Cardiac muscle cell (in vitro differentiated cells and primary cell): Measurements from ENCODE around the gene COL27A1. TPM values are rescaled to one million over a fixed set of nuclear protein-coding genes. Genes with fewer than 3 reads are reported as not detected.

Experiments used
- DNase-seq, 2 donors: peaks; one replicate each; pipeline versions ENCODE4 v3.0.0 to v3.0.0-alpha.2; 2010 to 2017; ENCODE audit warnings: low read depth in 1 of 2, low spot score in 1 of 2
- H3K27ac ChIP-seq: fragments of 200-600 bp; sonication (generic); 2 replicates; pipeline ENCODE4 v1.5.1; 2016
- H3K27me3 ChIP-seq: fragments of 200-600 bp; sonication (generic); 2 replicates; pipeline ENCODE4 v1.6.0; 2016; ENCODE audit warnings: control low read depth
- H3K36me3 ChIP-seq: fragments of 200-600 bp; sonication (generic); 2 replicates; pipeline ENCODE4 v1.5.1; 2016; ENCODE audit warnings: control low read depth
- H3K4me1 ChIP-seq: fragments of 200-600 bp; sonication (generic); 2 replicates; pipeline ENCODE4 v1.8.1; 2017; ENCODE audit warnings: low read depth, mild to moderate bottlenecking, mixed run types
- H3K4me3 ChIP-seq: fragments of 200-600 bp; sonication (generic); 2 replicates; pipeline ENCODE4 v1.5.1; 2016; ENCODE audit warnings: mild to moderate bottlenecking
- H3K9me3 ChIP-seq: fragments of 200-600 bp; sonication (generic); 2 replicates; pipeline ENCODE4 v1.5.1; 2017; ENCODE audit warnings: low read depth, mild to moderate bottlenecking, control low read depth
- polyA plus RNA-seq: library from polyadenylated mRNA; unstranded; fragments of >200 nt; fragmentation: Nextera tagmentation; extraction: Ambion mirVana; gene quantifications from 2 replicates; pipeline ENCODE4 v1.2.1, GENCODE V29; 2016
- total RNA-seq: library from RNA; depleted of rRNA; stranded (reverse); fragments of >200 nt; gene quantifications from 2 replicates; pipeline ENCODE4 v1.2.3, GENCODE V29; 2016
- TF ChIP-seq, protein P1 (sequence below): IDR thresholded peaks from 2 replicates; pipeline ENCODE4 v1.5.1; 2012; ENCODE audit warnings: low read depth, mild to moderate bottlenecking, low read length

Gene COL27A1
- total and polyA plus RNA-seq, 2 experiments from 2014 or later = 12.2 to 19.2 TPM

DNA sequence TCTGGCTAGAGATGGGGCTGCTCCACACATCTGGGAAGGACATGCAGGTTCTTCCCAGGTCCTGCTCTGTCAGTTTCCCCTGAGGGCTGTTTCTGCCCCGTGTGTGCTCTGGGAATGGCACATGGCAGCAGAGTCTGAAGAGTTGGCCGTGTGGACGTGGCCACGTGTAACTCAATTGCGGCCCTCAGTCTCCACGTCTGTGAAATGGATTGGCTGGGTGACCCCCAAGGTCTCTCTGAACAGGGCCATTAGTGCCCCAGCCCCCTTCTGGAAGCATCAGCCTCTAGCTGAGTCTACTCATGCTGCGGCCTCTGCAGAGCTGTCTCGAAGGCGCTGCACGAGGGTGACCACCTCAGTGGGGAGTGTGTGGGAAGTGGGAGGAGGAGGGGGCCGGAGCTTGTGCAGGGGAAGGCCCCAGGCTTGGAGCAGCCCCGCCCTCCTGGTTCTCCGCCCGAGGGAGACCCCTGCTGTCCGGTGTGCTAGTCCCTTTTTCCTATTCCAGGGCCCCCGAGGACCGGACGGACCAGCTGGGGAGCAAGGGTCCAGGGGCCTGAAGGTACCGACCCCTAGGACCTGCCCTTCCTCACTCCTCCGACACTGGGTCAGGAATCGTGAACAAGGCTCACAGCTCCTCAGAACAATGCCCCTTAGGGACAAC, 108.6 kb downstream of the COL27A1 start:
- DNase-seq = peak in 1 of 2 donors; percentile 52
- Histone ChIP-seq H3K27me3 (no peaks in the 10 kb centered on the region), H3K36me3 (no peaks in the 10 kb centered on the region), H3K9me3 (no peaks in the 10 kb centered on the region), H3K4me3 (no peak overlapping the region), H3K4me1 (no peaks in the 10 kb centered on the region), H3K27ac (no peak overlapping the region)
- TF ChIP-seq, protein P1, sequence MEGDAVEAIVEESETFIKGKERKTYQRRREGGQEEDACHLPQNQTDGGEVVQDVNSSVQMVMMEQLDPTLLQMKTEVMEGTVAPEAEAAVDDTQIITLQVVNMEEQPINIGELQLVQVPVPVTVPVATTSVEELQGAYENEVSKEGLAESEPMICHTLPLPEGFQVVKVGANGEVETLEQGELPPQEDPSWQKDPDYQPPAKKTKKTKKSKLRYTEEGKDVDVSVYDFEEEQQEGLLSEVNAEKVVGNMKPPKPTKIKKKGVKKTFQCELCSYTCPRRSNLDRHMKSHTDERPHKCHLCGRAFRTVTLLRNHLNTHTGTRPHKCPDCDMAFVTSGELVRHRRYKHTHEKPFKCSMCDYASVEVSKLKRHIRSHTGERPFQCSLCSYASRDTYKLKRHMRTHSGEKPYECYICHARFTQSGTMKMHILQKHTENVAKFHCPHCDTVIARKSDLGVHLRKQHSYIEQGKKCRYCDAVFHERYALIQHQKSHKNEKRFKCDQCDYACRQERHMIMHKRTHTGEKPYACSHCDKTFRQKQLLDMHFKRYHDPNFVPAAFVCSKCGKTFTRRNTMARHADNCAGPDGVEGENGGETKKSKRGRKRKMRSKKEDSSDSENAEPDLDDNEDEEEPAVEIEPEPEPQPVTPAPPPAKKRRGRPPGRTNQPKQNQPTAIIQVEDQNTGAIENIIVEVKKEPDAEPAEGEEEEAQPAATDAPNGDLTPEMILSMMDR = peak; percentile 32

DNA sequence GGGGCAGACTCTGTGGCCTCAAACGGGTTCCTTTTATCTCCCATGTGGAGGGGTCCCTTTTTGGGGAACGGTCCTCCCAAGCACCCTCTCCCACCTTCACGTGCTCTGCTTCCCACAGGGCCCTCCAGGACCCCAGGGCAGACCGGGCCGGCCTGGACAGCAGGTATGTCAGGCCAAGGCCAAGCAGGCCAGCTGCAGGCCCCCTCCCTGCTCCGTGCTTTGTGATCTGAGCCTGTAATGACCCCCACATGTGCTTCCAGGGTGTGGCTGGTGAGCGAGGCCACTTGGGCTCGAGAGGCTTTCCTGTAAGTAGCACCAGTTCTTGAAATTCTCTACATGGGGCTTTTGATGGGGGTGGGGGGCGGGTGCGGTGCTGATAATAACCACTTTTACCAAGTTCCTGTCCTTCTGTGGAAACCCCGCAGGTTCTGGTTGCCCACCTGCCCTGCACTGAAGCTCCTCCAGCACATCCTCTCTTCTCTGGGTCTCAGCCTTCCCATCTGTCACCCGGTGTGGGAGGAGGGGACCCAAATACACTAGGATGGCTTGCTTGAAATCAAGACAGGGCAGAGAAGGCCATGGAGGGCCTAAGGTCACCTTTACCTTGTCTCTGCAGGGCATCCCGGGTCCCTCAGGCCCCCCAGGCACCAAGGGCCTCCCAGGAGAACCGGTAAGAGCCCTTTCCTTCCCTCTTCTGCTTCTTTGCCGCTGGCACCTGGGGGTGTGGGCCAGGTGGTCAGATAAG, 109.6 kb downstream of the COL27A1 start:
- H3K4me3 ChIP-seq = no peak overlapping the region
- H3K4me1 ChIP-seq = no peaks in the 10 kb centered on the region
- H3K9me3 ChIP-seq = no peaks in the 10 kb centered on the region
- H3K27ac ChIP-seq = no peak overlapping the region
- no peak for DNase-seq
- TF ChIP-seq, protein P1 = no peak
- no peaks in the 10 kb centered on the region for H3K27me3 ChIP-seq
- no peaks in the 10 kb centered on the region for H3K36me3 ChIP-seq

DNA sequence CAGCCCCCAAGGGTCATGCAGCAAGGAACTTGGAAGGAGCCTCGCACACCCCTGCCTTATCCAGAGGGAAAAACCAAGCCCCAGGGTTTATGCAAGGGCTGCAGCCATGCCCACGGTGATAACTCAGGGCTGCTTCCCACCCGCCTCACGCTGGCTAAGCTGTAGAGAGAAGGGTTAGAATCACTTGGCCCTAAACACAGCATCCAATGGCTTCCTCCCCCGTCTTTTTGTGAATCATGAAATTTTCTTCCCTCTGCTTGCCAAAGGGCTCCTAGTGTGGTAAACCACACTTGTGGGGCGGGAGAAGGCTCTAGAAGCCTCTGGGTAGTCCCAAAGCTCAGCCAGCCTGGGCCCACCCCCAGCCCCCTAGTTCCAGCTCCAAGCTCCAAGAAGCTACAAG, 111.6 kb downstream of the COL27A1 start:
- no peak overlapping the region for H3K27ac ChIP-seq
- H3K27me3 ChIP-seq = no peaks in the 10 kb centered on the region
- no peak overlapping the region for H3K4me3 ChIP-seq
- H3K36me3 ChIP-seq = no peaks in the 10 kb centered on the region
- TF ChIP-seq, protein P1 = no peak
- H3K4me1 ChIP-seq = no peaks in the 10 kb centered on the region
- peak in 1 of 2 donors; percentile 85 for DNase-seq
- no peaks in the 10 kb centered on the region for H3K9me3 ChIP-seq

DNA sequence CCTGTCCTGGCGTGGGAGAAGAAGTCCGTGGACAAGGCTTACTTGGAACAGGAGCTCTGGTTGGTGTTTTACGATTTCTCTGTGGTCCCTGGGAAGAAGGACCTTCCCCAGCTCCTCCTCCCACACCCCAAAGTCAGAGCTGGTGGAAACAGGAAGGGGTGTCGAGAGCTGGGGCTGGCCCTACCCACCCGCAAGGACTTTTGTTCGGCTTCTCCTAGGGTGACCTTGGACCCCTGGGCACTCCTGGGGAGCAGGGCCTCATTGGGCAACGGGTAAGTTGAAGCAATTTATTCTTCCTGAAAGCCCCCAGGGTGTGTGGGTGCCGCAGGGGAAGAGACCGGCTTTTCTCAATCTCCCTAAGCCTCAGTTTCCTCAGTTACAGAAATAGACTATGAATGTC, 113.7 kb downstream of the COL27A1 start:
- Histone ChIP-seq H3K27me3 (no peaks in the 10 kb centered on the region), H3K36me3 (no peaks in the 10 kb centered on the region), H3K27ac (no peak overlapping the region), H3K4me3 (no peak overlapping the region), H3K4me1 (no peaks in the 10 kb centered on the region), H3K9me3 (no peaks in the 10 kb centered on the region)
- no peak for DNase-seq
- TF ChIP-seq, protein P1 = no peak

DNA sequence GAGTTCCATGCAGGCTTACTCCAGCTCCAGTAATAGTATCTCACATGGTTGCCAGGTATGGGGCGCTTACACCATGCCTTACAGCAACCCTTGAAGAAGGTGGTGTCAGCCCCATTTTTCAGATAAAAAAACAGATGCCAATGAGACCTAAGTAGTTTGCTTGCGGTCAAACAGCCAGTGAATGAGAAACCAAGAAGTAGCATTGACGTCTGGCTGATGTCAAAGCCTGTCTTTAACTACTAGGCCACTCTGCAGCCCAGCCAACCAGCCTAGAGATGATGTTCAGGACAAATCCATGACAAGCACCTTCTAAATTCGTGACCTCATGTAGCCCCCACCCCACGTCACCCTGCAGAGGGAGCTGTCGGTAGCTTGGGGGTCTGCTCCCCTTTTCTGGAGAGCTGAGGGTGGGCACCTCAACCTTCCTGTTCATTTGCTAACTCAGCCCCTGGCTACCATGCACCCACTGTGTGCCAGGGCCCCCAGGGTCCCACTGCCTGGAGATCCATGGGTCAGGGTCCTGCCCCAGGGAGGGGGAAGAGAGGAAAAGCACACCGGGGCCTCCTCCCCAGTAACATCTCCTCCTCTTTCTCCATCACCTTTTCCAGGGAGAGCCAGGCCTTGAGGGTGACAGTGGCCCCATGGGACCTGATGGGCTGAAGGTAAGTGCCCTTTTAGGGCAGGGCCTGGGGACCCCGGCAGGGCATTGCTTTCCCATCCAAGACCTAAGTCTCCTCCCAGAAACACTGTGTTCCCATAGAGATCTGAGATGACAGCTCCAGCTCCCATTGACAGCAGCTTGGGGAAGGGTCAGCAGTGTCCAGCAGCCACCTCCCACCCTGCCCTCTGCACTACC, 115.0 kb downstream of the COL27A1 start:
- no peaks in the 10 kb centered on the region for H3K9me3 ChIP-seq
- H3K4me3 ChIP-seq = no peak overlapping the region
- H3K27ac ChIP-seq = no peak overlapping the region
- H3K36me3 ChIP-seq = no peaks in the 10 kb centered on the region
- H3K4me1 ChIP-seq = no peaks in the 10 kb centered on the region
- H3K27me3 ChIP-seq = no peaks in the 10 kb centered on the region
- TF ChIP-seq, protein P1 = no peak
- DNase-seq = no peak
